Stimulated activated CD4-positive, alpha-beta T cell treated with anti-CD3 and anti-CD28 coated beads, Interleukin-1b, Interleukin-23, amount 100 ng/mL, for 1 hour (primary cell): ENCODE data around the gene EML4.
"Not testable (repeated sequence)": the region's sequence is repeated elsewhere in the genome, so short reads cannot be mapped to it uniquely, and the experiment has no call there.

Experiments used
- DNase-seq, 2 donors: peaks; one replicate each; pipeline ENCODE4 v3.0.0-alpha.2; 2020; ENCODE audit warnings: low read depth in 2 of 2

The EML4 gene

DNA sequence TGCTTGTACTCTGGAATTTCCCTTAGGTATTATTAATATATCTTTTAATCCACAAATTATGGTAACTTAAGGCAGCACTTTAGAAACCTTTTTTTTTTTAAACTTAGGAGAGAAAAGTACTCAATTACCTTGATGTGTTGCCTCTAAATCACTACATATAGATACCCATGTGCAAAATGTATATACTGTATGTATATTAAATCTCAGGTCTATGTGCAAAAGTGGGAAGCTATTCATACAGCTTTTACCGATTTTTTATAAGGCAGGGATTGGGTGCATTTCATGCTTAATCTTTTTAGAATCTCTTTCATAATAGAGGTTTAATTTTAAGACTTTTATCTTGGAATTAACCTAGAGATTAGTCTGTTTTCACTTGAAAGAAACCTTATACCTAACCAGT is 3.4 kb downstream of the EML4 start:
- no peak for DNase-seq

DNA sequence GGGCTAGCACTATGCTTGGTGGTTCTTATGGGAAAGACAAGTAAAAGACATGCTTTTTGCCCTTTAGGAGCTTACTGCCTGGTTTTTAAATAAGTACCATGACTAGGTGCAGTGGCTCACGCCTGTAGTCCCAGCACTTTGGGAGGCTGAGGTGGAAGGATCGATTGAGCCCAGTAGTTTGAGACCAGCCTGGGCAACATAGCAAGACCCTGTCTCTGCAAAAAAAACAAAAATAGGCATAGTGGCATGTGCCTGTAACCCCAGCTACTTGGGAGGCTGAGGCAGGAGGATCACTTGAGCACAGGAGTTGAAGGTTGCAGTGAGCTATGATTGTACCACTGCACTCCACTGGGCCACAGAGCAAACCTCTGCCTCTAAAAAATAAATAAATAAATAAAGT is 4.3 kb downstream of the EML4 start:
- DNase-seq = not testable (repeated sequence)

DNA sequence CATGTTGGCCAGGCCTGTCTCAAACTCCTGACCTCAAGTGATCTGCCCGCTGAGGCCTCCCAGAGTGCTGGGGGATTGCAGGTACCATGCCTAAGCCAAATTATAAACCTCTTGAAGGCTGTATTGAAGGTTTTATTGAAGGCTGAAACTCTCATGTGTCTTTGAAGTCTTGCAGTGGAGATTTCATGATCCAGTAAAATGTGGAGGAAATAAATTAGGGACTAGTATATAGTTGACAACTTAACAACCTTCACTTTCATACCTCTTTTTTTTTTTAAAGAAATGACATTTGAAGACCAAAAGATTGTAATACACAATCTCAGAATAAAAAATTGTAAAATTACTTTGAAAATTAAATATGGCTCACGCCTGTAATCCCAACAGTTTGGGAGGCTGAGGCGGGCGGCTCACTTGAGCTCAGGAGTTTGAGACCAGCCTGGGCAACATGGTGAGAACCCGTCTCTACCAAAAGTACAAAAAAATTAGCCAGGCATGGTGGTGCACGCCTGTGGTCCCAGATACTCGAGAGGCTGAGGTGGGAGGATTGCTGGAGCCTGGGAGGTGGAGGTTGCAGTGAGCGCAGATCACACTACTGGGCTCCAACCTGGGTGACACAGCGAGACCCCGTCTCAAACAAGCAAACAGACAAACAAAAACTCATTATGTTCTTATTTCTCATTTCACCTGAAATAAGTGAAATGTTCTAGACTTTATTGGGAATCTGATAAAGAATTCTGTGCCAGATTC is 8.0 kb downstream of the EML4 start:
- DNase-seq = no peak

DNA sequence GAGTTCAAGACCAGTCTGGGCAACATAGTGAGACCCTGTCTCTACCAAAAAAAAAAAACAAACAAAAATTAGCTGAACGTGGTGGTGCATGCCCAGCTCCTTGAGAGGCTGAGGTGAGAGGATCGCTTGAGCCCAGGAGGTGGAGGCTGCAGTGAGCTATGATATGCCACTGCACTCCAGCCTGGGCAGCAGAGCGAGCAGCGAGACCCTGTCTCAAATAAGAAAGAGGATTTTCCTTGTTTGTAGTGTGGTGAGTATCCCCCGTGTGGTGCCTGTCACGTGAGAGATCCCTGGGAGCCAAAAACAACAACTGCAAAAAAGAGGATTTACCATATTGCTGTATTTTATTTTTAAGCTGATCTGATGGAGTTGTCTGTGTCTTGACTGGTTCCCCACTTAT is 9.2 kb downstream of the EML4 start:
- no peak for DNase-seq

DNA sequence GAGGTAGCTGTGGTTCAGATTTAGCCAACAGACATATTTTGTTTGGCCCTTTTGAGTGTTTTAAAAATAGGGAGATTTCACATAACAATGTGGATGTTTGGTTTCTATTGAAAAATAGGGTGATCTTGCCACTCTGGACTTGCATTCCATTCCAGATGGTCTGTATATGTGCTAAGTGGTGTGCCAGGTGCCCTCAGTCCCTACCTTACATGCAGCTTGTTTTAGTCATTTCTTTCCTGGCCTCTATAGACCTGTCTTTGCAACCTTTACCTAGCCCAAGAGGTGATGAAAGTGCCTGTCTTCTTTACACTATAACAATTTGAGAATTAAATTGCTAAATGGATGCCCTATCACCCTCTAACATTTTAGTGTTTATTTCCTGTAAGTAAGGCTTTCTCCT is 11.1 kb downstream of the EML4 start:
- DNase-seq = no peak

DNA sequence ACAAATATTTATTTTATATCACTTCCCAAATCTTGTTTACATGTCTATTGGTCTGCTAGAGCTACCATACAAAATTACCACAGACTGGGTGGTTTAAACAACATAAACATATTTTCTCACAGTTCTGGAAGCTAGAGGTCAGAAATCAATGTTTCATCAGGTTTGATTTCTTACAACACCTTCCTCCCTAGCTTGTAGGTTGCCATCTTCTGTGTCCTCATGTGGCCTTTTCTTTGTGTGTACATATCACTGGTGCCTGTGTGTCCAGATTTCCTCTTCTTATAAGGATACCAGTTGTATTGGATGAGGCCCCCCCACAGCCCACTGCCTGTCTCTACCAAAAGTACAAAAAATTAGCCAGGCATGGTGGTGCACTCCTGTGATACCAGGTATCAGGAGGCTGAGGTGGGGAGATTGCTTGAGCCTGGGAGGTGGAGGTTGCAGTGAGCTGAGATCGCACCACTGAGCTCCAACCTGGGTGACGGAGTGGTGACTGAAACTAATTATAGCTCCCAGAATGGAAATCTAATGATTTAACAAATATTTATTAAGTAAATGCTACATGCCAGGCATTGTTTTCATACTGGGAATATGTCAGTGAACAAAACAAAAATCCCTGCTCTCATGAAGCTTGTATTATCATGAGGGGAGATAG is 13.6 kb downstream of the EML4 start:
- no peak for DNase-seq

DNA sequence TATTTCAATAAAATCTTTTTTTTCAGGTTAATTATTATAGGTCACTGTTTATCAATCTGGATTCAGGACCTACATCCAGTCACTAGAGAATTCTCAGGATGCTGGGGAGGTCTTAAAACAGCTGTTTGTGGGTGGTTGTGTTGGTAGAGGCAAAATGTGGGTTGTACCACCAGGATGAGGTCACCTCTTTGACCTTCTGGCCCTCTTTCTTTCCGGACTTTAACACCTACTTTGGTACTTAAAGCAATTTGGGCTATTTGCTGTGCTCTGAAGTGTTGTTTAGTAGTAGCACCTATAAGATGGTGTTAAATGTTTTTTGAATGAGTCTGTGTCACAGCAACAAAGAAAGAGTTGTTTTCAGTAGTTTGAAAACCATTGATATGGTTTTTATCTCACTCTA is 14.6 kb downstream of the EML4 start:
- DNase-seq = no peak

DNA sequence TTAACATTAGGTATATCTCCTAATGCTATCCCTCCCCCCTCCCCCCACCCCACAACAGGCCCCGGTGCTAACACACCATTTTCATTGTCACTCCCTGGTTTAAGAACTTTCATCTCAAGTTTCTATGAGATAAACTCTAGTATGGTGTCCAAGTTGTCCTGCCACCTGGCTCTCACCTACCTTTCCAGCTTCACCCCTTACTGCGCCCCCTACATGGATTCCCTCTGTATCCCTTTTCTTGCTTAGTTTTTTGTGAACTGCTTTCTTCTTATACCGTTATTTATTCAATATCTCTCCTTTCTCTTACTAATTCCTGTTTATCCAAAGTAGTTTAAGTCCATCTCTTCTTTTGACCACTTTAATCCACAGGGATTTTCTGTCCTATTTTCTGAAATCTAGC is 15.2 kb downstream of the EML4 start:
- DNase-seq = no peak

DNA sequence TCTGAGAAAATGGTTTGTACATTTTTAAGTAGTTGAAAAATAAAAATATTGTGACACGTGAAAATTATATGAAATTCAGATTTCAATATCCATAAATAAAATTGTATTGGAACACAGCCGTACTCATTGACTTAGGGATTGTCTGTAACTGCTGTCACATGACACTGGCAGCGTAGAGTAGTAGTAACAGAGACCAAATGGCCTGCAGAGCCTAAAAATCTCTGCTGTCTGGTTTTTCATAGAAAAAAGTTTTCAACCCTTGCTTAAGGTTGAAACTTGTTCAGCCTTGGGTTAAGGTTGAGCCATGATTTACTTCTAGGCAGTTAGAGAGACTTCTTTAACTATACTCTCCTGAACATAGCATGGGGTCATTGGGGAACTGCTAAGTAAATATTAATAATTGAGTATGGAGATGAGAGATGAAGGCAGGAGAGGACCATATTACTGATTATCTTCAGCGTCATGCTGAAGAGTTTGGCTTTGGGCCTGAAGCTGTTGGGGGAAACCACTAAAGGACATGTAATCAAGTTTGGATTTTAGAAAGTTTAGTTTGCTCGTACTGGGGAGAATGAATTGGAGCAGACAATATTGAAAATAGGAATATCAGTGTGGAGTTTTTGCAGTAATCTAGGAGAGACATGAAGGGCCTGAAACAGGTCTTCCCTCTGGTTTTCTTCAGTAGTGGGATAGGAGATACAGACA is 16.2 kb downstream of the EML4 start:
- no peak for DNase-seq

DNA sequence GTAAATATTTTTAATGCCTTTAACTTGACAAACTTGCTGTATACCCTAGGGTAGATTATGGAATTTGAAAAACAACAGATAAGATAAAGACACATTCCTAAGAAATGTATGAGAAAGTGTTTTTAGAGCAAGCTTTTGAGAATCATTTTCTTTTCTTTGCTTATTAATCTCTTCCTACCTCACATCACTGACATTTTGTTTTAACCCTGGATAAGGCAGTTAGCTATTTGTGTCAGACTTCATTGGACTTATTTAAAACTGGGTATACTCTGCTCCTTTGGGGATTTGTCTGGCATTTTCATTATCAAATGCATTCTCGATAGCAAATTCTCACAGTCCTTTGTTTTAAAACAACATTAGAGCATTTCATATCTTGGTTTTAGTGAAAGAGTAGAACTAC is 17.2 kb downstream of the EML4 start:
- DNase-seq = no peak

DNA sequence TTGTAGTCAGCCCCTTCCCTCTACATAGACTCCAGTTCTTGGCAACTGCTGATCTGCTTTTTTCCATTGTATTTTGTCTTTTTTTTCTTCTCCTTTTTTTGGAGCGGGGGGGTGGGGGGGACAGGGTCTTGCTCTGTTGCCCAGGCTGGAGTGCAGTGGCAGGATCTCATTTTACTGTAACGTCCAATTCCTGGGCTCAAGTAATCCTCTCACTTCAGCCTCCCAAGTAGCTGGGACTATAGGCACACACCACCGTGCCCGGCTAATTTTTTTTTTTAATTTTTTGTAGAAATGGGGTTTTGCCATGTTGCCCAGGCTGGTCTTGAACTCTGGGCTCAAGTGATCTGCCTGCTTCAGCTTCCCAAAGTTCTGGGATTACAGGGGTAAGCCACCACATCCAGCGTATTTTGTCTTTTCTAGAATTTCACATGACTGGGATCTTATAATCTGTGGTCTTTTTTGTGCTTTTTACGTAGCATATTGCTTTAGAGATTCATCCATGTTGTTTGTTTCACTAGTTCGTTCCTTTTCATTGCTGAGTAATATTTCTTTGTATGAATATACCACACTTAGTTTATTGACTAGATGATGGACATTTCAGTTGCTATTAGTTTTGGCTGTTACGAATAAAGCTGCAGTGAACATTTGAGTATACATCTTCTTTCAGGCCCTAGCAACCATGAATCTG is 17.9 kb downstream of the EML4 start:
- DNase-seq = no peak

DNA sequence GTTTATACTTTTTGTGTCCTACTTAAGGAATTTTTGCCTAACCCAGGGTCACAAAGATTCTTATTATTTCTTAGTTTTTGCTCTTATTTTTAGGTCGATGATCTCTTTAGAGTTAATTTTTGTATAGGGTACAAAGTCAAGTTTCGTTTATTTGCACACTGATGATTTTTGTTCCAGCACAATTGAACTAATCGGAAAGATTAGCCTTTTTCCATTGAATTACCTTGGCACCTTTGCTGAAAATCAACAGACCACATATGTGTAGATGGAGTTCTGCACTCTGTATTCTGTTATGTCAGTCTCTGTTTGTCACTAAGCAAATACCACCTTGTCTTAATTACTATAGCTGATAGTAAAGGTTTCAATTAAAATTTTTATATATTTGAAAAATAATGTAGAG is 18.7 kb downstream of the EML4 start:
- no peak for DNase-seq

DNA sequence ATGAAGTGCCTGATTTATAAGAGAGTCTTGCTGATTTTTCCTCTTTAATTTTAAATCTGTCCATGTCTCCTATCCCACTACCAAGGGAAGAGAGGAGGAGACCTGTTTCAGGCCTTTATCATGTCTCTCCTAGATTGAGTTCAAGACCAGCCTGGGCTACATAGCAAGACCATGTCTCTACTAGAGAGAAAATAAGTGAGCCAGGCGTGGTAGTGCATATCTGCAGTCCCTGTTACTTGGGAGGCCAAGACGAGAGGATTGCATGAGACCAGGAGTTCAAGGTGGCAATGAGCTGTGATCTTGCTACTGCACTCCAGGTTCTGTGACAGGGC is 20.0 kb downstream of the EML4 start:
- DNase-seq = no peak

DNA sequence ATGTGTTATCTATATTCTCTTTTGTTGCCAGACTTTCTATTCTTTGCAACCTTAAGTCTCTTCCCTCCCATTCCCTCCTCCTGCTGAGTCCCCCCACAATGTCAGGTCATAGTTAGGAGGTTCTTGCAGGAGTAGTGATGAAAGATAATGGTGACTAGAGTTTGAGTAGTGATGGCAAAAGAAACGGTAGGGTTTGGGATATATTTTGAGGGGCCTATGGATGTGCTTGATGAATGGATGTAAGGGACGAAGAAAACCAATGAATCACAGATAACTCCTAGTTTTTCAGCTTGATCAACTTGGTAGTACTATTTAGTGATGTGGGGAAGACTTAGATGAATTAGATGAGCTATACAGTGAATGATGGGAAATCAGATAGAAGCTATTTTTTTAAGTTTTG is 21.0 kb downstream of the EML4 start:
- no peak for DNase-seq

DNA sequence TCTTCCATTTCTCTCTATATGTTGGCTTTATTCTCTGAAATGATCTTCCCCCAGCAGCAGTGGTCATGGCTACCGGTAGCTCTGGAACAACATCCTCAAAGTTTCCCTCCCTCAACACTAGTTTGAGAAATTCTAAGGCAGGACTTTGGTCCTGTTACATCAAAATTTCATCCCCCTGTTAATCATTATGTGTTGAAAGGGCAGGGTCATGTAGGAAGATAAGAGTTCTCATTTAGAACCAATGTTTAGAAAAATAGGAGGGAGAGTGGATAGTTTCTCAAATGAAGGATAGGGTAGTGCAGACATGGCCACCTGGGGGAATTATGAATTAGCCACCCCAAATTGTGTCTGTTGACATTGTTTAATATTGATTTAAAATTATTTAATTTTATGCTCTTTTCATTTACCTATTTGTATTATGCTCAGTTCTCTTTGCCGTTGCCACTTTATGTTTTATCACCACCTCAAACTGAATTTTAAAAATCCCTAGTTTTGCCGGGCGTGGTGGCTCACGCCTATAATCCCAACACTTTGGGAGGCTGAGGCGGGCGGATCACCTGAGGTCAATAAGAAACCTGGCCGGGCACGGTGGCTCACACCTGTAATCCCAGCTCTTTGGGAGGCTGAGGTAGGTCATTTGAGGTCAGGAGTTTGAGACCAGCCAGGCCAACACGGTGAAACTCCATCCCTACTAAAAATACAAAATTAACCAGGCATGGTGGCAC is 22.3 kb downstream of the EML4 start:
- DNase-seq = no peak

DNA sequence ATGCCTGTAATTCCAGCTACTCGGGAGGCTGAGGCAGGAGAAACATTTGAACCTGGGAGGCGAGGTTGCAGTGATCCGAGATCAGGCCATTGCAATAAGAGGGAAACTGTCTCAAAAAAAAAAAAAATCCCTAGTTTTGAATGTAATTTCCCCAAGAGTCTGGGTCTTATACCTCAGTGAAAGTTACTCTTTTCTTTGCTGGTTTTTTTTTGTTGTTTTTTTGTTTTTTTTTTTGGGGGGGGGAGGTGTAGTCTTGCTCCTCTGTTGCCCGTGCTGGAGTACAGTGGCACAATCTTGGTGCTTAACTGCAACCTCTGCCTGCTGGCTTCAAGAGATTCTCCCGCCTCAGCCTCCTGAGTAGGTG is 22.8 kb downstream of the EML4 start:
- DNase-seq = no peak

DNA sequence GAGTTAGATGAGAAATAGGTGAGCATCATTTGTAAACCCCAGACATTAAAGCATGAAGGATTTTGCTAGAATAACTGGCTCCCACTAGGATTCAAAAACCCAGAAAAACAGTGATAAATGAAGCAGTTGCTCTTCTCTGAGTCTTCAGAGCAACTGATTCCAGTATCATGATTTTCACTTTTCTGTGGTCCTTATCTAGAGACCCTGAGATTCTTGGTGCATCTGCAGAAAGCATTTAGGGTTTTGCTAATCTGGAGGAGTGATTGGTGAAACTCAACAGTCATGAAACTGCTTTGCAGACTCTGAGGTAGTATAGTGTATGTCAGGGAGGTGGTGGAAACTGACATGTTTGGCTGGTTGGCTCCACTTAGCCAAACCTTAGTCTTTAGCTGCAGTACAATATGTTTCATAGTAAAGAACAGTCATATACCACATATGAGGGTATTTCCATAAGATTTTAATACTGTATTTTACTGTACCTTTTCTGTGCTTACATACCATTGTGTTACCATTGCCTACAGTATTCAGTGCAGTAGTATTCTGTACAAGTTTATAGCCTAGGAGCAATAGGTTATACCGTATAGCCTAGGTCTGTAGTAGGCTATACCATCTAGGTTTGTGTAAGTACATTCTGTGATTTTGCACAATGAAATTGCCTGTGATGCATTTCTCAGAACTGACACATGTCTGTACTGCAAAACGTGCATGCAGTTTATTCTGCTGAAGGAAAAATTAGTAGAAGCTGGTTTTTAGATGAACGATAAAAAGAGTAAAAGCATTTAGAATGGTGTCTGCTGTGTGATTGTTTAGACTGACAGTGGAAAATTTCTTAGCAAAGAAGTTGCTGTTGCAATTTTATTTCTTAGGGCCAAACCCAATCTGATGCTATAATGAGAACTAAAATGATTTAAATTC is 23.8 kb downstream of the EML4 start:
- DNase-seq = no peak

DNA sequence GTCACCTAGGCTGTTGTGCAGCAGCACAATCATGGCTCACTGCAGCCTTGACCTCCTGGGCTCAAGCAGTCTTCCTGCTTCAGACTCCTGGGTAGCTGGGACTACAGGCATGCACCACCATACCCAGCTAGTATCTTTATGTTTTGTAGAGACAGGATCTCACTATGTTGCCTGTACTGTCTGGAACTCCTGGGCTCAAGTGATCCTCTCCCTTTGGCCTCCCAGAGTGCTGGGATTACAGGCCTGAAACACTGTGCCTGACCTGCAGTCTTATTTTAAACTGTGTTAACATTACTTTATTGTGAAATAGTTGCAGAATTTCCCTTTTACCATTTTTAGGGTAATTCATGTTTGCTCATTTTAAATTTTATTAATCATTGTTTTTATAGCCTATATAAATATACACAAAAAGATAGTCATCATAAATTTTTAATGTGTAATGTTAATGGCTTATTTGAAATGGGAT is 24.6 kb downstream of the EML4 start:
- DNase-seq = no peak

DNA sequence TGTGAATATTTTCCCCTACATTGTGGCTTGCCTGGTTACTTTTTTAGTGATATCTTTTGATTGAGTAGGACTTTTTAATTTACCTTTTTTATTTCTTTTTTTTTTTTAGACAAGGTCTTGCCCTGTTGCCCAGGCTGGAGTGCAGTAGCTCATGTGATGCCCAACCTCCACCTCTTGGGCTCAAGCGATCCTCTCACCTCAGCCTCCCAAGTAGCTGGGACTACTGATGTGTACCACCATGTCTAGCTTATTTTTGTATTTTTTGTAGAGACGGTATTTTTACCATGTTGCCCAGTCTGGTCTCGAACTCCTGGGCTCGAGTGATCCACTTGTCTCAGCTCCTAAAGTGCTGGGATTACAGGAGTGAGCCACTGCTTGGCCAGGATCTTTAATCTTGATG is 25.3 kb downstream of the EML4 start:
- no peak for DNase-seq

DNA sequence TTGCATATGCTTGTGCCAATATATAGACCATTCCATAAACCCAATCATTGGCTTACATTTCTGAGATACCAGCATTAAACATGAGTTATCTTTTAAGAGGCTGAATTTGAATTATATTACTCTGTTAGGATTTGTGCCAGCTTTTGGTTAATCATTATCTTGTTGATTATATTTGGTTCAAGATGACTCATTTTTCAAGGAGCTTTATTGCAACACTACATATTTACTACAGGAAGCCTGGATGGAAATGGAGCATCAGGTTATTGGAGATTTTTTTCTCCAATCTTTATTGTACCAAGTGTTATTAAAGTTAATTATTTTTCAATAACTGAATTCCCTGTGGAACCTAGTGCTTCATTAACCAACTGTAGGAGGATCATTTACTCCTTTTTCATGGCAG is 26.4 kb downstream of the EML4 start:
- no peak for DNase-seq

DNA sequence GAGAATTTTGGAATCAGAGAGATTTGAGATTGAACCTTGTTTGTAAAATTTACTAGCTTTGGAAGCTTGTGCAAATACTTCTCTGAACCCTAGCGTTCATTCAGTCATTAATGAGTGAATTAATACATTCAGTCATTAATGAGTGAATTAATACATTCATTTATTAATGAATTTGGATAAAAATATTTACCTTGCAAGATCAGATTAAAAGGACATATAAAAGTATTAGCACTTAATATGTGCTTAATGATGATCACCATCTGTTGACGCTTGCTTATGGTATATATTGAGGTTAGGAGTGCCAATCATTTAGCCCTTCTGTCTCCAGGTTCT is 26.9 kb downstream of the EML4 start:
- no peak for DNase-seq
